GM18511 (cell line): ENCODE measurements around the gene S1PR5.

Experiments used
- ATAC-seq: cut with Tn5 transposase; IDR thresholded peaks from one replicate; pipeline ENCODE4 v1.9.1; 2021; ENCODE audit warnings: mild to moderate bottlenecking, moderate library complexity; ENCODE audit not compliant: unreplicated experiment

S1PR5 gene

DNA sequence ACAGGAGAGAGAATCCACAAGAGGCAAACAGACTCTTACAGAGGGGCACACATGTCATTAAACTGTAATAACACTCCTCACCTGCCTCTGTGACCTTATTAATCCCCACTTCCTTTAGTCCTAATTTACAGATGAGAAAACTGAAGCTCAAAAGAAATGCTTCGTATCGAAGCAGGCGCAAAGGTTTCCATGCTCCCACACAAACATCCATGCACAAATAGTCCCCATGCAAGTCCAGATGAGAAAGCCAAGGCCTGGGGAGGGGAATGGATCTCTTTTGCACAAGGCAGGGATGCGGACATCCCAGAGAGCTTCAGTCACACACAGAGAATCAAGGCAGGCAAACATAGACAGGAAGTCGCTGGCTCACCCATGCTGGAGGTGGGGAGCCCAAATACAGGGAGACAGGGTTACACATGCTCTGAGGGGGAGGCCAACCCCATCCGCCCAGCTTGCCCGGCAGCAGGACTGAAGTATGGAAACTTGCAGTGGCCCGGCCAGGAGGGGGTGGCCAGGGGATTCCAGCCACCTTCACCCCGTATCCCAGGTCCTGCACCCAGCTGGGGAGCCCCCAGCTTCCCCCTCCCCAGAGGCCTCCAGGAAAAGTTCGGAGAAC is 468 bp downstream of the S1PR5 start:
- ATAC-seq = no peak

DNA sequence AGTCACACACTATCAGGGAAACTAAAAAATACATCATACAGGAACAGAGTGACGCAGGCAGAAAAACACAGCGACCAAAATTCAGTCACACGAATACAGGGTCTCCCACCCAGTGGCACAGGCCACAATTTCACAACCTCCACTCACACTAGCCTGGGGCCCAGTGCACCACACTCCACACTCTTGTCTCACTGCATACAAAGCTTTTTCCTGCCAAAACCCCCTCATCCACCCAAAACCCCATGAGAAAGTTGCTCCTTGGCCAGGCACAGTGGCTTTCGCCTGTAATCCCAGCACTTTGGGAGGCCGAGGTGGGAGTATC is 1.2 kb downstream of the S1PR5 start:
- ATAC-seq = no peak

DNA sequence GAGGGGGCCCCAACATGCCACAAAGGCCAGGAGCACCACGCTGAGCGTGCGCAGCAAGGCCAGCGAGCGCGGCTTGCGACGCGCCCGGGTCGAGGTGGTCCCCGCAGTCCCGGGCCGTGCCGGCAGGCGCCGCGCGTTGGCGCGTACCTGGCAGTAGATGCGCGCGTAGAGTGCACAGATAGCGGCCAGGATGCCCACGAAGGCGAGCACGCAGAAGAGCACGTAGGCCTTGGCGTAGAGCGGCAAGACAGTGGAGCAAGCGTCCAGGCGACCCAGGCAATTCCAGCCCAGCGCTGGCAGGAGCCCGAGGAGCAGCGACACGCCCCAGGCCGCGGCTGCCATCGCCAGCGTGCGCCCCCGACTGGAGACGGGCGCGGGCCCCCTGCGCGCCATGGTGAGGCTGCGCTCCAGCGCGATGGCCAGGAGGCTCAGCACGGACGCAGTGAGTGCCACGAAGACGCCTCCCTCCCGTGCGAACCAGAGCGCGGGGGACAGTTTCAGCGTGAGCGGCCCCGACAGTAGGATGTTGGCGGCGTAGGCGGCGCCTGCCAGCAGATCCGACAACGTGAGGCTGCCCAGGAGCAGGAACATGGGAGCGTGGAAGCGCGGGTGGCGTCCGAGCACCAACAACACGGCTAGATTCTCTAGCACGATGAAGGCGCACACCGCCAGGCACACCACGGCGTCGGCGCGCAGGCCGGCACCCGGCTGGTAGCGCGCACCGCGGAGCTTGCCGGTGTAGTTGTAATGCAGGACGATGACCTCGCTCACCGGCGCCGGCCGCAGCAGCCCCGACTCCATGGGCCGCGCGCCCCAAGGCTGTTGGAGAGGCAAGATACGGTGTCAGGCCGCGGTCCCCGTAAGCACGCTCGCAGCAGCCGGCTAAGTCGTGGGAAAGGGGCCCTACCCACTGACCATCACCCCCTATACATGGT is 2.8 kb downstream of the S1PR5 start:
- no peak for ATAC-seq

DNA sequence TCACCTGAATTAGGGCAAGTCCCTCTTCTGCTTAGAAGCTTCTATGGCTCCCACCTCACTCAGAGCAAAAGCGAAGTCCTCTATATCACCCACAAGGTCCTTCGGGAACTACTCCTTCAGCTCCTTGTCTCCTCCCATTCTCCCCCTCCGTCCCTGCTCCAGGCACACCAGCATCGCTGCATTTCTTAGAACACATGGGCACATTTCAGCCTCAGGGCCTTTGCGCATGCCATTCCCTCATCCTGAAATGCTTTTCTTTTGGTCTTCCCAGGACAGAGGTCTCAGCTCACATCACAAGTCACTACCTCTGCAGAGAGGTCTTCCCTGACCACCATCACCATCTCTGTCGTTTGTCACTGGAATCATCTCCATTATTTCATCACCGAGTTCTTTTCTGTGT is 4.0 kb downstream of the S1PR5 start:
- no peak for ATAC-seq

DNA sequence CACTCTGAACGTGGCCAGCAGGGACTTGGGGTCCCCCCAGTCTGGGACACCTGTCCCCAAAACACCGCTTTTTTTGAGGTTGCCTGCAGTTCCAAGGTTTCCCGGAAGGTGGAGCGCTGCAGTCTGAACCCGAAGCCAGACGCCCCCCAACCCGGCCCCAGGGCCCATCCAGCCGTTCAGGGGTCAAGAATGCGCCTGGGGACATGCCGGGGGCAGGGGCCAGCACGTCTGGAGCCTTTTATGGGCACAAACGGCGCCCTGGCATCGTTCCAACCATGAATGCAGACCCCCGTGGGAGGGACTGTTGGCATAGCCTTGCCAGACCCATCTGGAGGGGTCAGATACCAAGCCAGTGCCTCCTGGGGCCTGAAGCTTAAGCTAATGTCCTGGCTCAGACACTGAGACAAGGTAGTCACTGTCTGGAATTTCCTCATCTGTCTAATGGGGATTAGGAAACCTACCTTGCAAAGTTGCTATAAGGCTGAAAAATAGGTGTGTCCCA is 6.9 kb downstream of the S1PR5 start:
- no peak for ATAC-seq

DNA sequence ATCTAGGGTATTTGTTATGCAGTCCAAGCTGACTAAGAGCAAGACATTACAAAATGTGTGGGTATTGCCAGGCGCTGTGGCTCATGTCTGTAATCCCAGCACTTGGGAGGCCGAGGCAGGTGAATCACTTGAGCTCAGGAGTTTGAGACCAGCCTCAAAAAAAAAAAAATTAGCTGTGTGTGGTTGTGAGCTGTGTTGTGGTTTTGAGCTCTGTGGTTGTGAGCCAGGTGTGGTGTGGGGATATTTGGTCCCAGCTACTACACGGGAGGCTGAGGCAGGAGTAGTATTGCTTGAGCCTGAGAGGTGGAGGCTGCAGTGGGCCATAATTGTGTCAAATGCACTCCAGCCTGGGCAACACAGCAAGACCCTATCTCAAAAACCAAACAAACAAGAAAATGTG is 8.5 kb downstream of the S1PR5 start:
- no peak for ATAC-seq

DNA sequence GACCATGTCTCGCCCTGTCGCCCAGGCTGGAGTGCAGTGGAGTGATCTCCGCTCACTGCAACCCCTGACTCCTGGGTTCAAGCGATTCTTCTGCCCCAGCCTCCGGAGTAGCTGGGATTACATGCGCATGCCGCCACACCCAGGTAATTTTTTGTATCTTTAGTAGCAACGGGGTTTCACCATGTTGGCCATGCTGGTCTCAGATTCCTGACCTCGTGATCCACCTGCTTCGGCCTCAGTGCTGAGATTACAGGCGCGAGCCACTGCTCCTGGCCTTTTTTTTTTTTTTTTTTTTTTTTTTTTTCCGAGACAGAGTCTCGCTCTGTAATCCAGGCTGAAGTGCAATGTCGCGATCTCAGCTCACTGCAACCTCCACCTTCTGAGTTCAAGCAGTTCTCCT is 9.2 kb downstream of the S1PR5 start:
- no peak for ATAC-seq

DNA sequence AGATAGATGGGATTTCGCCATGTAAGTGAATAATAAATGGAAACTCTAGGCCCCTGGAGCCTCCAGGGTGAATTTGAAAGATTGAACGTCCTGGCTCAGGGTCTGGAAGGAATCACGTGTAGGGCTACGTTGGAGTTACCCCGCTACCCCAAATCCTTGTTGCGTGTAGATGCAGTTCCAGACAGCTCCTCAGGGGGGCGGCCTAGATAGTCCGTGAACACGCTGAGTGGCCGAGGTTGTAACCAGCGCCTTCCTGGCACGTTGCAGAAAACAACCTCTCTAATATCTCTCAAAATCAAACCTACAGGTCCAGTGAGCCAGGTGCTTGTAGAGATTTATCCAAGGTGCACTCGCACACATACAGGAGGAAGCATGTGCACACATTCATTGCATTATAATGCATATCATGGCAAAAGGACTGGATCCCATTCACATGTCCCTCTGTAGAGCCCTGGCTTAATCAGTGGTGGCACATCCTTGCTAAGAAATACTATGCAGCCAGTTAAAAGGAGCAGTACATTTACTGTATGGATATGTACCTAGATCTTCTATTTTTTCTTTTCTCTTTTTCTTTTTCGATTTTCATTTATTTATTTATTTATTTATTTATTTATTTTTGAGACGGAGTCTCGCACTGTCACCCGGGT is 11.5 kb downstream of the S1PR5 start:
- no peak for ATAC-seq

DNA sequence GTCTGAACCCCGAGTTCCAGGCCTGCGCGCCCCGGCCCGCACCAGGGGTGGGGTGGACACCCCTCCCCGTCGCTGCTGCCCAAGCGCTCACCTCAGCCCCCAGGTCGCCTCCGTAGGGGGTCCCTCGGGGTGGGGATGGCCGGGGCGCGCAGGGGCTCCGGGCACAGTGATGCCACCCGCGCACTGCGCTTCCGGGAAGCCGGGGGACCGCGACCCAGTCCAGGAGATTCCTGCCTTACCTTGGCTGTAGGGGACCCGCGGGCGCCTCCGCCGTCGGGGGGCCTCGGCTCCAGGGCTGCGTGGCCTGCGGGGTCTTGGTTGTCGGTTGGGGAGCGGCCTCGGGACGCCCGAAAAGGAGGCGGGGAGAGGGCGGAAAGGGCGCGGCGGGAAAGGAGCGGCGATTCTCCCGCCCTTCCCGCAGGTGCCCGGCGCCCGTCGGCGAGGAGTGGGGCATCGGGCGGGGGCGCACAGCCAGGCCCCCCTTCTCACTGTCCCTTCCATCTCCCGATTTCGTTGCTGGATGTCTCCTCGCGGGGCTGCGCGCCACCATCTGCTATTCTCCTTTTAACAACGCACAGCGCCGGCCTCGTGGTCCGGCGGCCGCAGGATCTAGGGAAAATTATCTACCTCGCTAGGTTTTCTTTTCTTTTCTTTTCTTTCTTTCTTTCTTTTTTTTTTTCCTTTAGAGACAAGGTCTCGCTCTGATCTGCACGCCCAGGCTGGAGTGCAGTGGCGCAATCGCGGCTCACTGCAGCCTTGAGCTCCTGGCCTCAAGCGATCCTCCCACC is 14.1 kb downstream of the S1PR5 start, which contains the start of gene KEAP1:
TSS of gene KEAP1 (minus strand) at position 355 of the 788 bp plus-strand sequence. CDS start 3,323 bp downstream, outside the sequence.
- peak; percentile 18 for ATAC-seq

DNA sequence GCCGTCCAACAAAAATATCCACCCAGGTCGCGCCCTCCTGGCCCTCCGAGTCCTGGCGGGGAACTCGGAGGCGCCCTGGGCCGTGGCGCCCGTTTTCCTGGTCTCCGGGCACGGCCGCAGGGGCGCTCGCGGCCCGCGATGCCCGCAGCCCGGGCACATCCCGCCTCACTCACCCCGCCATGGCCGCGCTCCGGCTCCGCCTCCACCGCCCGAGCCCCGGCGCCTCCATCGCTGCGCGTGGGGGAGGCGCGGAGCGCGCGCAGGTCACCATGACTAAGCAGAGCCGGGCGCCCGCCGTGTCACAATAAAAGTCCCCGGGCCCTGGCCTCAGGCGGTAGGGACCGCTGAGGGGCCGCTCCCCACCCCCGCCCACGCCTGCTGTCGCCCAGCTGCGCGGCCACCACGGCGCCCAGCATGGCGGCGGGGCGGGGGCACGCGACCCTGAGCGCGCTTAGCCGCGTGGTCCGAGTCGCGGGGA is 14.7 kb downstream of the S1PR5 start:
- ATAC-seq = peak; percentile 86

DNA sequence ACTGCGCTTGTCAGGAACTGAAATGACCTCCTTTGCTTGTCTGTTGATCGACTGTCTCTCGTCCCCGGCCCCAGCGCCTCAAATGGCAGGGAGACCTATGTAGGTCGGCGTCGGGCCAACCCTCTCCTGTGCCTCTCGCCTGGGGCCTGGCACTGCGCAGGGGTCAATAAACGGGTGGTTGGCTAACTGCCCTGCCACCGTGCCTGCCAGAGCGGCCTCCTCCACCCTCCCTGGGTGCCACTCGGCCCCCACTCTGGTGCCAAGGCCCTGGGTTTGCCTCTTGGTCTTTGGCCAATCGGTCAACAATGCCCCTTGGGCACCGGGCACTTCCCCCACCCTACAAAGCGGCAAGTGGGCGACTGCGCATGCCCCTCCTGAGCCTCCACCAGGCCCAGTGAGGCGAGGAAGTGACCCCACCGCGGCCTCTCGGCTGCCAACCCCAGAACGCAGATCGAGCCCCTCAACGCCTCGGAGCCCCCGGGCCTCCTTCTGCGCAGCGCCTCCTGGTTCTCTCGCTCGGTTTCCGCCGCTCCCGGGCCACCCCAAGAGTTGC is 15.2 kb downstream of the S1PR5 start:
- ATAC-seq = peak; percentile 47

DNA sequence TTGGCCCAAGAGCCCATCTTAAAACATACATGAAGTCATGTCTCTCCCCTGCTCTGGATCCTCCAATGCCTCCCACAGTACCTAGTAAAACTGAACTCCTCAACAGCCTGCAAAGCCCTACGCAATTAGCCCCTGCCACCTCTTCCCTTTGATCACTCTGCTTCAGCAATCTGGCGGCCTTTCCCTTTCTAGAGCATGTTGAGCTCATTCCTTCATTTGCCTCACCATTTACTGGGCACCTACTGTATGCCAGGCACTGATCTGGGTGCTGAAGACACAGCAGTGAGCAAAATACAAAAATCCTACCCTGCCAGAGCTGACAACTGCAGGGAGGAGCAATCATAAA is 17.0 kb downstream of the S1PR5 start:
- no peak for ATAC-seq

DNA sequence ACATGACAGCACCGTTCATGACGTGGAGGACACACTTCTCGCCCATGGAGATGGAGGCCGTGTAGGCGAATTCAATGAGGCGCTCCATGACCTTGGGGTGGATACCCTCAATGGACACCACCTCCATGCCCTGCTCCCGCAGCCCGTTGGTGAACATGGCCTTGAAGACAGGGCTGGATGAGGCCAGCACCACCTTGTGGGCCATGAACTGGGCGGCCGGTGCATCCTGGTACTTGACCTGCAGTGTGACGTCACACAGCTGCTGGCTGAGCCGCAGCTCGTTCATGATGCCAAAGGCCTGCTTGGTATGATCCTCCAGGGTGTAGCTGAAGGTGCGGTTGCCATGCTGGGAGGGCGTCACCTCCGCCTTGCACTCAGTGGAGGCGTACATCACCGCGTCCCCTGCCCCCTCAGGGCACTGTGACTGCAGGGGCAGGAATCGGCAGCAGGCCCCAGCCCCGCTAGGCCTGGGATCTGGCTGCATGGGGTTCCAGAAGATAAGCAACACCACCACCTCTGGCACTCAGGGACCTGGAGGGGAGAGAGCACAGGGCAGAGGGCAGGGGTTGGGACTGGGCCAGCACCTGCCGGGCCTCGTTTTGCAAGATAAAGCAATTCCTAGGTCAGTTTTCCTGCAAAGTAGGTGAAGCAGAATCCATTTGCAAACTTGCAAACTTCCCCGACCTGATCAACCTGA is 17.5 kb downstream of the S1PR5 start:
- no peak for ATAC-seq

DNA sequence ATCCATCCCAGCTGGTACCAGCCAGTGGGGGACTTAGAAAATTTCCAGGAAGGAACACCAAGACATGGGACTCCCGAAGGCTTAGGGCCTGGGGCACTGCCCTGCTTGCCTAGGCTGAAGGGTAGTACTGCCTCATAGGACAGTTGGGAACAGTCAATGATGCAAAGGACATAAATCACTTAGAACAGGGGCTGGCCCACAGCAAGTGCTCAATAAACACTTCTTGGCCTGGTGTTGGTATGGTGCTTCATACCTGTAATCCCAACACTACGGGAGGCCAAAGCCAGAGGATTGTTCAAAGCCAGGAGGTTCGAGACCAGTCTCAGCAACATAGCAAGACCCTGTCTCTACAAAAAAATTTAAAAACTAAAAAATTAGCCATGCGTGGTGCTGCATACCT is 19.9 kb downstream of the S1PR5 start:
- no peak for ATAC-seq

DNA sequence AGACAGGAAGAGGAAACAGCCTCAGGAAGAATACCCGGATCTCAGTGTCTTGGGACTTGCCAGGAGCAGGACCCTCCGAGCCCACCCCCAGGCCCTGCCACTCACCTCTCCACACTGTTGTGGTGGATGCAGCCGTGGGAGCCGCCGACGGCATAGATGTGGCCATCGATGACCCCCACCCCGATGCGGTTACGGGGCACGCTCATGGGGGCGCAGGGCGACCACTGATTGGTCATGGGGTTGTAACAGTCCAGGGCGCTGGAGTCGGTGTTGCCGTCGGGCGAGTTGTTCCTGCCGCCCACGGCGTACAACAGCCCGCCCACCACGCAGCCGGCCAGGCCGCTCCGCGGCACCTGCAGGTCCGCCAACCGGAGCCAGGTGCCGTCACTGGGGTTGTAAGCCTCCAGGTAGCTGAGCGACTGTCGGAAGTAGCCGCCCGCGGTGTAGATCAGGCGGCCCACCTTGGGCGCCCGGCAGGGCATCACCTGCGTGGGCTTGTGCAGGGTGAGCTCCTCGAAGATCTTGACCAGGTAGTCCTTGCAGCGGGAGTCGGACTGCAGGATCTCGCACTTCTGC is 25.7 kb downstream of the S1PR5 start:
- no peak for ATAC-seq

DNA sequence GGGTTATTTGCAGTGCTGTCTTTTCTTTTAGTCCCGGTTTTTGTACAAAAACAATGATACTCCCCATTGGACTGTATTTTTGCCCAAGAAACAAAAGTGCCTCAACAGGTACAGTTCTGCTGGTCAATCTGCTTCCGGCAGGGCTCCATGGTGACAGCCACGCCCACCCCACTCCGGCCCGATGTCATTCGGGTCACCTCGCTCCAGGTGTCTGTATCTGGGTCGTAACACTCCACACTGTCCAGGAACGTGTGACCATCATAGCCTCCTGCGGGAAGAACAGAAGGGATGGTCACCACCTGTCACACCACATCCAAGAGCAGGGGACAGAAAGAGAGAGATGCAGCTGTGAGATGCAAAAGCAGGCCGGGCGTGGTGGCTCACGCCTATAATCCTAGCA is 30.7 kb downstream of the S1PR5 start:
- ATAC-seq = no peak

DNA sequence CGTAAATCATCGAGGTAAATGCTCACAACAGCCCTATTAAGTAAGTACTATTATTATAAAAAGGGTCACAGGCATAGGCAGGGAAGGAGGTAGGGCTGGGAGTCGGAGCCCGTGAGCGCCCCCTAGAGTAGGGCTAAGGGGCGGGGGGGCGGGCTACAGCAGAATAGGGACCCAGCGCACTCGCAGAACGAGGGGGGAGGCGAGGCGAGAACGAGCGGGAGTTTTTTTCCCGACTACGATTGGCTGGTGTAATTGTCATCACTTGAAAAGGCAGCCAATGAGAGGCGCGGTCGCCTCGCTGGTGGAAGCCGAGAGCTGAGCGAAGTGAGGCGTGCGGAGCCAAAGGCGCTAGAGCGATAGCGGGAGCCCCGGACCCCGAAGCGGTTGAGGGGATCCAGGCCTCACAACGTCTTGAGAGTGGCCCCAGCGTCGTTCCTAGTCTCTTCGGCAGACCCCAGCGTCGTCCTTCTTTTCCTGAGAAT is 38.3 kb downstream of the S1PR5 start:
- ATAC-seq = no peak

DNA sequence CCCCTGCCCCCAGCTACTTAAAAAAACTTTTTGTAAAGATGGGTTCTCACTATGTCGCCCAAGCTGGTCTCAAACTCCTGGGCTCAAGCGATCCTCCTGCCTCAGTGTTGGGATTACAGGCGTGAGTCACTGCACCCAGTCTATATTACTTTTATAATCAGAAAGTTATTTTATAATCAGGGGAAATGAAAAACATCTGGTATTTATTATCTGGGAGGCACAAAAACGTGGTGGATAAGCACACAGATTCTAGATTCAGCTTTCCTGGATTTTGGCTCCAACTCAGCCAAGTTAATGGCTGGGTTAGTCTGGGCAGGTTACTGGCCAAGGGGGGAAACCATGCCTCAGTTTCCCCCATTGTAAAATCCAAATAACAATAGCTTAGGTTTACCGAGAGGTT is 38.8 kb downstream of the S1PR5 start:
- ATAC-seq = no peak

DNA sequence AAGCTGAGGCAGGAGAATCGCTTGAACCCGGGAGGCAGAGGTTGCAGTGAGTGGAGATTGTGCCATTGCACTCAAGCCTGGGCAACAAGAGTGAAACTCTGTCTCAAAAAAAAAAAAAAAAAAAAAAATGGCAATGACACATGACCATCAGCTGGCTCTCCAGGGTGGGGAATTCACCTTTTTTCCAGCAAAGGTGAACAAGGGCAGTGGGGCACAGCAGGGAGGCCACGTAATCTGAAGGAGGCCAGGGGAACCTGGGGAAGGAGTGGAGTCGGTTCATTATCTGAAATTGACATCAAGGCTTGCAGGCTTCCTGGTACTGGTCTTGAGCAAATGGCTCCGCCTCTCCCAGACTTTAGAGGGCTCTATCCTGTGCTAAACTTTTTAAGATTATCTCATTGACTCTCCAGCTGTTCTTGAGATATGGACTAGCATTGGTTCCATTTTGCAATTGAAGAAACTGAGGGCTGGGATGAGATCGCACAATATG is 42.2 kb downstream of the S1PR5 start:
- no peak for ATAC-seq
